Esophagus muscularis mucosa (tissue), 4 donors: ENCODE results near the gene UBALD1. TPM values are rescaled to one million over a fixed set of nuclear protein-coding genes. Genes with fewer than 3 reads are reported as not detected.

ENCODE experiments used
- DNase-seq: peaks from one replicate; pipeline ENCODE4 v3.0.0-alpha.2; 2017; ENCODE audit errors: extremely low spot score
- H3K27ac ChIP-seq, 4 donors: fragments of 200-600 bp; sonication (generic); replicated peaks in 1 of 4; 1 replicate in 3 of 4; 2 replicates in 1 of 4; pipeline ENCODE4 v1.5.1; 2016 to 2019; ENCODE audit warnings: mild to moderate bottlenecking in 1 of 4
- H3K27me3 ChIP-seq, 4 donors: fragments of 200-600 bp; sonication (generic); one replicate each; pipeline versions ENCODE4 v1.5.1 to v1.6.0; 2016 to 2019
- H3K36me3 ChIP-seq, 4 donors: fragments of 200-600 bp; sonication (generic); one replicate each; pipeline ENCODE4 v1.5.1; 2016 to 2019
- H3K4me1 ChIP-seq, 4 donors: fragments of 200-600 bp; sonication (generic); one replicate each; pipeline ENCODE4 v1.5.1; 2016 to 2019
- H3K4me3 ChIP-seq, 4 donors: fragments of 200-600 bp; sonication (generic); 1 replicate in 2 of 4; 2 replicates in 2 of 4; pipeline ENCODE4 v1.5.1; 2016 to 2019; ENCODE audit warnings: mild to moderate bottlenecking in 4 of 4, moderate library complexity in 1 of 4
- H3K9me3 ChIP-seq, 4 donors: fragments of 200-600 bp; sonication (generic); 1 replicate in 3 of 4; 2 replicates in 1 of 4; pipeline ENCODE4 v1.5.1; 2016 to 2019
- CTCF ChIP-seq, 3 experiments: fragments of 200-600 bp in 2 of 3; fragments of 450-650 bp in 1 of 3; sonication (generic) in 2 of 3; IDR thresholded peaks; one replicate each; pipeline ENCODE4 v1.5.1; 2017 to 2019; ENCODE audit warnings: antibody characterized with exemption in 3 of 3, mild to moderate bottlenecking in 2 of 3, moderate library complexity in 1 of 3
- EP300 ChIP-seq: sonication (generic); formaldehyde crosslinking; IDR thresholded peaks from one replicate; pipeline ENCODE4 v1.6.1; 2017; ENCODE audit warnings: antibody characterized with exemption
- POLR2A ChIP-seq: fragments of 450-650 bp; IDR thresholded peaks from one replicate; pipeline ENCODE4 v1.6.1; 2017; ENCODE audit warnings: antibody characterized with exemption, moderate library complexity, mild to moderate bottlenecking, low read depth
- POLR2AphosphoS5 ChIP-seq, 2 donors: sonication (generic); formaldehyde crosslinking; IDR thresholded peaks; one replicate each; pipeline ENCODE4 v1.6.1; 2017; ENCODE audit warnings: antibody characterized with exemption in 2 of 2
- WGBS: methylation state at CpG from one replicate; pipeline ENCODE4 v1.1.5; 2018; 5-methylcytosine and 5-hydroxymethylcytosine counted together
- intact Hi-C: fragments of 100-400 bp; cut with DNase I; formaldehyde crosslinking; loops from one replicate; pipeline ENCODE4 v1.15.1; 2023
- total RNA-seq, 4 donors: library from RNA; depleted of rRNA; stranded (reverse); fragments of >200 nt; gene quantifications; one replicate each; pipeline versions ENCODE4 v1.1.0 to v1.2.1, GENCODE V29; 2016

UBALD1 gene
- 10 to 100 TPM; 11.2 to 34.6 (median 17.9) TPM for total RNA-seq

GRCh38 chr16:4614571-4615383, at the start of gene UBALD1:
Gene UBALD1 (minus strand): TSS chr16:4614888. CDS start chr16:4614797, 91 bp downstream.
- no peak for TF ChIP-seq CTCF (IDR thresholded peaks at IDR 0.05)
- no peak for TF ChIP-seq EP300
- peak; percentile 93 for TF ChIP-seq POLR2A
- peak; percentile 99 to 100 for TF ChIP-seq POLR2AphosphoS5 (IDR thresholded peaks at IDR 0.05)
- no peaks in the 10 kb centered on the region for H3K9me3 ChIP-seq
- H3K4me1 ChIP-seq, result peaks cover 56 to 84% (median 79%) of the 10 kb centered on the region in 4 donors
- no peaks in the 10 kb centered on the region for H3K27me3 ChIP-seq
- peak within 1 kb of the TSS; percentile 89 to 99 (median 97) for H3K4me3 ChIP-seq
- WGBS, result 0% methylated on average over 24 of the region's 100 CpGs
- intact Hi-C loops, result loop anchor here (5.0 kb wide), 1 partner anchor 68 kb away; no protein-coding TSS in a partner anchor
- H3K27ac ChIP-seq, result peak within 1 kb of the TSS; percentile 94 to 99 (median 98)
- H3K36me3 ChIP-seq, result peaks cover 0 to 7% (median 2%) of the 10 kb centered on the region in 4 donors
- DNase-seq, result peak; percentile 95

- intact Hi-C loops, result no loop called here
- peak overlapping the region in 2 of 4 donors; percentile 25 to 34 for H3K27ac ChIP-seq
- TF ChIP-seq POLR2A (no peak), EP300 (no peak), CTCF (IDR thresholded peaks at IDR 0.05) (no peak), POLR2AphosphoS5 (IDR thresholded peaks at IDR 0.05) (no peak)
- H3K9me3 ChIP-seq, result no peaks in the 10 kb centered on the region
- peaks cover 23 to 42% (median 35%) of the 10 kb centered on the region in 4 donors for H3K4me1 ChIP-seq
- H3K36me3 ChIP-seq, result peaks cover 28 to 83% (median 55%) of the 10 kb centered on the region in 4 donors
- no peaks in the 10 kb centered on the region for H3K27me3 ChIP-seq
- WGBS, result 75% methylated on average over 24 of the region's 25 CpGs
- no peak for DNase-seq
- no peak overlapping the region for H3K4me3 ChIP-seq
Observed at GRCh38 chr16:4663777-4664465, 49.2 kb upstream of the UBALD1 start.

- no peaks in the 10 kb centered on the region for H3K27me3 ChIP-seq
- no peak for DNase-seq
- TF ChIP-seq CTCF (IDR thresholded peaks at IDR 0.05) (no peak), EP300 (no peak), POLR2A (no peak), POLR2AphosphoS5 (IDR thresholded peaks at IDR 0.05) (no peak)
- intact Hi-C loops, result no loop called here
- H3K27ac ChIP-seq, result peak overlapping the region in 2 of 4 donors; percentile 25 to 34
- H3K36me3 ChIP-seq, result peaks cover 23 to 83% (median 56%) of the 10 kb centered on the region in 4 donors
- H3K4me3 ChIP-seq, result no peak overlapping the region
- no peaks in the 10 kb centered on the region for H3K9me3 ChIP-seq
- 69% methylated on average over 5 of the region's 5 CpGs for WGBS
- peaks cover 23 to 42% (median 35%) of the 10 kb centered on the region in 4 donors for H3K4me1 ChIP-seq
Observed at GRCh38 chr16:4663465-4663776, 48.7 kb upstream of the UBALD1 start.

- Histone ChIP-seq H3K4me3 (no peak overlapping the region), H3K4me1 (peaks cover 23 to 42% (median 35%) of the 10 kb centered on the region in 4 donors), H3K27me3 (no peaks in the 10 kb centered on the region), H3K27ac (no peak overlapping the region), H3K9me3 (no peaks in the 10 kb centered on the region), H3K36me3 (peaks cover 22 to 83% (median 55%) of the 10 kb centered on the region in 4 donors)
- no peak for TF ChIP-seq CTCF (IDR thresholded peaks at IDR 0.05)
- no peak for TF ChIP-seq POLR2A
- no peak for TF ChIP-seq EP300
- no peak for TF ChIP-seq POLR2AphosphoS5 (IDR thresholded peaks at IDR 0.05)
- DNase-seq, result no peak
- intact Hi-C loops, result no loop called here
- 83% methylated on average over 5 of the region's 11 CpGs for WGBS
Observed at GRCh38 chr16:4661661-4662060, 47.0 kb upstream of the UBALD1 start.
